ENCODE data around the gene PALD1. TPM values are rescaled to one million over a fixed set of nuclear protein-coding genes. Genes with fewer than 3 reads are reported as not detected.

The PALD1 gene
- total and polyA plus RNA-seq, 2 of the 13 experiments (the other 11 are each of a cell fraction or from before 2014, with no cell fraction given), result 0.07 to 0.09 TPM

DNA sequence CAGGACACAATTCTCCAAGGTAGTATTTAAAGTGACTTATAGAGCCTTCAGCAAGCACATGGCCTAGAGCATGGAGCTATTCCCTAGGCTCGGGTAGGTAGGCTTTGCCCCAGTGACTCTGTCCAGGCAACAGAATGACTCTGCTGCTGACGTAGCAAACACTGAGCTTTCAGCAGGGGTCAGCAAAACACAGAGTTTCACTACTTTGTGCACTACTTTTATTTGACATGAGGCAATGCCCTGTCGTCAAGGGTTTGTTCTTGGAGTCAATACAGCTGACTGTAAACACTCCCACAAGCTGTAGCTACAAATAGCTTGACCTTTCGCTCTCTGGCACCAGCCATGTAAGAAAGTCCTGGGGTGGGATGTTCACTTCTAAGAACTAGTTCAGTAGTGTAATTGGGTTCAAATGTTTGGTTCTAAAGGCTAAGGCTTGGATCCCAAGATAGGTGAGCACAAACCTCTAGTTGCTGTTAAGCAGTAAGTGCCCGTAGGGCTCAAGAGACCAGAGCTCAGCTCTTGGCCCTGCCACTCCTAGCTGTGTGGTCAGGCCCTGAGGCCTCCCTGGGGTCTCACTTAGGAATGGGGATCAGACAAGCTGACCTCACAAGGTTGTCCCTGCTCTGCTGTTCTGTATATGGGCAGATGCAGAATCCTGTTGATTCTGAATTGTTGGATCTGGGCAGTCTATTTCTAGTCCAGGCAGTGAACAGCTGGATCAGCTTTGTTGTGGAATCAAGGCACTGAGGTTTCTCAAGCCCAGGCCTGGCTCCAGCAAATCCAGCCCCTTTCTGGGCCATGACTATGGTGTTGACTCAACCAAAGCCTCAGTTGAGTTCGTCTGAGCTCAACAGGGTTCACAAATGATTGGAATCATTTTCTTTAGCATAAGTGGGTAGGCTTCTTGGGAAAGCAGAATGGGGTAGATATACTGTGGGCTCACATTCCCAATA is 47.8 kb upstream of the PALD1 start (continued):
- TF ChIP-seq KDM2A (CRISPR knock-in tag; IDR thresholded peaks at IDR 0.05; ENCODE audit: borderline replicate concordance, low read depth) (peak; percentile 57; the same call in 1 of the 2 replicates), ZBTB8A (CRISPR knock-in tag; IDR thresholded peaks at IDR 0.05; ENCODE audit: borderline replicate concordance, low read depth) (no peak), ZNF160 (CRISPR knock-in tag; IDR thresholded peaks at IDR 0.05) (no peak), ZNF207 (IDR thresholded peaks at IDR 0.05; ENCODE audit: borderline replicate concordance) (no peak), PRPF4 (IDR thresholded peaks at IDR 0.05; ENCODE audit: low read depth, low read length, poor library complexity, severe bottlenecking) (no peak), GRHL1 (CRISPR knock-in tag; conservative IDR thresholded peaks at IDR 0.05) (no peak), ZSCAN31 (CRISPR knock-in tag; IDR thresholded peaks at IDR 0.05; ENCODE audit: low read depth) (no peak), ZNF773 (CRISPR knock-in tag; IDR thresholded peaks at IDR 0.05; ENCODE audit: borderline replicate concordance) (no peak), EED (CRISPR knock-in tag; IDR thresholded peaks at IDR 0.05) (no peak), REXO4 (CRISPR knock-in tag; IDR thresholded peaks at IDR 0.05; ENCODE audit: borderline replicate concordance) (no peak), ZNF674 (CRISPR knock-in tag; IDR thresholded peaks at IDR 0.05; ENCODE audit: low read depth) (no peak), SMAD3 (CRISPR knock-in tag; IDR thresholded peaks at IDR 0.05) (0 out of 2 replicates have a peak, but pooled peaks have one; percentile 39), SRSF9 (IDR thresholded peaks at IDR 0.05; ENCODE audit: borderline replicate concordance, insufficient read depth, low read depth, low read length, poor library complexity, severe bottlenecking) (no peak), GABPB1 (CRISPR knock-in tag; IDR thresholded peaks at IDR 0.05) (no peak), ATF1 (CRISPR knock-in tag; IDR thresholded peaks at IDR 0.05) (peak; percentile 74), MBD4 (IDR thresholded peaks at IDR 0.05; ENCODE audit: borderline replicate concordance, low read length) (no peak), ZNF607 (CRISPR knock-in tag; IDR thresholded peaks at IDR 0.05; ENCODE audit: borderline replicate concordance) (no peak)
- TF ChIP-seq, protein P1, sequence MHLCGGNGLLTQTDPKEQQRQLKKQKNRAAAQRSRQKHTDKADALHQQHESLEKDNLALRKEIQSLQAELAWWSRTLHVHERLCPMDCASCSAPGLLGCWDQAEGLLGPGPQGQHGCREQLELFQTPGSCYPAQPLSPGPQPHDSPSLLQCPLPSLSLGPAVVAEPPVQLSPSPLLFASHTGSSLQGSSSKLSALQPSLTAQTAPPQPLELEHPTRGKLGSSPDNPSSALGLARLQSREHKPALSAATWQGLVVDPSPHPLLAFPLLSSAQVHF (CRISPR knock-in tag; IDR thresholded peaks at IDR 0.05), result no peak
- TF ChIP-seq, protein P2, sequence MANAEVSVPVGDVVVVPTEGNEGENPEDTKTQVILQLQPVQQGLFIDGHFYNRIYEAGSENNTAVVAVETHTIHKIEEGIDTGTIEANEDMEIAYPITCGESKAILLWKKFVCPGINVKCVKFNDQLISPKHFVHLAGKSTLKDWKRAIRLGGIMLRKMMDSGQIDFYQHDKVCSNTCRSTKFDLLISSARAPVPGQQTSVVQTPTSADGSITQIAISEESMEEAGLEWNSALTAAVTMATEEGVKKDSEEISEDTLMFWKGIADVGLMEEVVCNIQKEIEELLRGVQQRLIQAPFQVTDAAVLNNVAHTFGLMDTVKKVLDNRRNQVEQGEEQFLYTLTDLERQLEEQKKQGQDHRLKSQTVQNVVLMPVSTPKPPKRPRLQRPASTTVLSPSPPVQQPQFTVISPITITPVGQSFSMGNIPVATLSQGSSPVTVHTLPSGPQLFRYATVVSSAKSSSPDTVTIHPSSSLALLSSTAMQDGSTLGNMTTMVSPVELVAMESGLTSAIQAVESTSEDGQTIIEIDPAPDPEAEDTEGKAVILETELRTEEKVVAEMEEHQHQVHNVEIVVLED (CRISPR knock-in tag; IDR thresholded peaks at IDR 0.05; ENCODE audit: borderline replicate concordance), result no peak

Data from HepG2 (cell line).